Pancreas (tissue), 10 donors: ENCODE results near the gene PGA4. TPM values are rescaled to one million over a fixed set of nuclear protein-coding genes. Genes with fewer than 3 reads are reported as not detected.
A peak's percentile ranks its signal among the peaks of the same experiment; 100 is the strongest.

ENCODE experiments used
- ATAC-seq, 4 donors: fragments of 200-7000 bp; cut with Tn5 transposase; one replicate each; pipeline versions ENCODE4 v1.8.0 to v1.9.1; 2020; ENCODE audit warnings: mild to moderate bottlenecking in 4 of 4, moderate library complexity in 4 of 4
- DNase-seq, 6 donors: peaks; one replicate each; pipeline ENCODE4 v3.0.0-alpha.2; 2020
- FAIRE-seq: peaks from 2 replicates; lab custom pipeline; 2012; peaks lifted over from hg19 to GRCh38; lab: Jason Lieb, UNC
- H3K27ac ChIP-seq, 4 donors: fragments of 200-600 bp; sonication (generic); 1 replicate in 3 of 4; 2 replicates in 1 of 4; pipeline versions ENCODE4 v1.5.0 to v1.8.0; 2020
- H3K27me3 ChIP-seq, 4 donors: fragments of 200-600 bp; one replicate each; pipeline ENCODE4 v1.8.0; 2021
- H3K36me3 ChIP-seq, 3 donors: fragments of 200-600 bp; sonication (generic) in 1 of 3; one replicate each; pipeline versions ENCODE4 v1.5.0 to v1.8.0; 2020 to 2021
- H3K4me1 ChIP-seq, 3 donors: fragments of 200-600 bp; one replicate each; pipeline ENCODE4 v1.8.0; 2021
- H3K4me3 ChIP-seq, 4 donors: fragments of 200-600 bp; sonication (generic) in 2 of 4; one replicate each; pipeline versions ENCODE4 v1.5.0 to v1.8.0; 2020 to 2021
- H3K9me3 ChIP-seq, 4 donors: fragments of 200-600 bp; one replicate each; pipeline ENCODE4 v1.8.0; 2021
- whole genome bisulfite sequencing, 2 donors: extraction: QIAGEN DNeasy Blood & Tissue Kit; methylation state at CpG; one replicate each; pipeline ENCODE4 v1.1.7; 2013; 5-methylcytosine and 5-hydroxymethylcytosine counted together
- intact Hi-C, 3 donors: fragments of 100-400 bp; cut with DNase I; formaldehyde crosslinking; loops; one replicate each; pipeline versions ENCODE4 v1.11.1 to v1.14.2; 2022
- polyA plus RNA-seq, 2 donors: library from polyadenylated mRNA; stranded (reverse); fragments of 200-250 nt; gene quantifications; one replicate each; pipeline ENCODE4 v1.2.3, GENCODE V29; 2013
- total RNA-seq, 6 donors: library from RNA; stranded (reverse); fragmentation: NEBNext Ultra II Directional in 4 of 6; extraction: Animal tissue kit (Norgen Biotek cat#: 25700) in 4 of 6; gene quantifications; one replicate each; pipeline versions ENCODE4 v1.2.1 to v1.2.4, GENCODE V29; 2021 to 2023
- TF ChIP-seq, protein P1 (sequence below), 4 donors: fragments of 200-600 bp; sonication (generic) in 3 of 4; IDR thresholded peaks; one replicate each; pipeline versions ENCODE4 v1.5.0 to v1.8.0; 2021; ENCODE audit warnings: antibody characterized with exemption in 4 of 4
- donor health status: healthy with polysubstance abuse.
- donor health status: DM: no; HTN: no; CAD: no; lungs with moderate emphysema.
- donor health status: DM: no; HTN: no; CAD: no.
- donor health status: control.
- donor health status: control.
- donor health status: Bipolar disorder and iron deficiency.
- donor health status: DM: yes; HTN: yes; CAD: no.
- donor health status: DM: no; HTN: no; CAD: no.
- donor health status: DM: no; HTN: no; CAD: no.
- donor health status: DM: yes; HTN: yes; CAD: no.

The PGA4 gene
- total and polyA plus RNA-seq, 8 donors: 0.16 to 4.6 (median 2.2) TPM; not detected in 1

DNA sequence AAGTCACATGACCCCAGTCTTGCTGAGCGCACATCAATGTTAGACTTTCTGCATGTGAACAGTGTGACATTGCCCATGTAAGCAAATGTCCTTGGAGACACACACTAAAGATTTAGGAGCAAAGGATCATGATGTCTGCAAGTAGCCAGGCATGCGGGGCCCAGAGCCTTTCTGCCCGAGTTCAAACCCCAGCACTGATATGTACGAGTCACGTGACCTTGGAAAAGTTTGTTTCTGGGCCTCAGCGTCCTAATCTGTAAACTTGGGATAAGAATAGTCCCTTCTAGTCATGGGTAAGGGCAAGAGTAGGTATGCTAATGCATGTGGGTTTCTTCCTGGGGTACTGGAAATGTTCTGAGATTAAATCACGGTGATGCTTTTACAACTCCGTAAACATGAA lies 35.6 kb upstream of the PGA4 start:
- no peak for DNase-seq
- H3K36me3 ChIP-seq: no peaks in the 10 kb centered on the region
- TF ChIP-seq, protein P1, sequence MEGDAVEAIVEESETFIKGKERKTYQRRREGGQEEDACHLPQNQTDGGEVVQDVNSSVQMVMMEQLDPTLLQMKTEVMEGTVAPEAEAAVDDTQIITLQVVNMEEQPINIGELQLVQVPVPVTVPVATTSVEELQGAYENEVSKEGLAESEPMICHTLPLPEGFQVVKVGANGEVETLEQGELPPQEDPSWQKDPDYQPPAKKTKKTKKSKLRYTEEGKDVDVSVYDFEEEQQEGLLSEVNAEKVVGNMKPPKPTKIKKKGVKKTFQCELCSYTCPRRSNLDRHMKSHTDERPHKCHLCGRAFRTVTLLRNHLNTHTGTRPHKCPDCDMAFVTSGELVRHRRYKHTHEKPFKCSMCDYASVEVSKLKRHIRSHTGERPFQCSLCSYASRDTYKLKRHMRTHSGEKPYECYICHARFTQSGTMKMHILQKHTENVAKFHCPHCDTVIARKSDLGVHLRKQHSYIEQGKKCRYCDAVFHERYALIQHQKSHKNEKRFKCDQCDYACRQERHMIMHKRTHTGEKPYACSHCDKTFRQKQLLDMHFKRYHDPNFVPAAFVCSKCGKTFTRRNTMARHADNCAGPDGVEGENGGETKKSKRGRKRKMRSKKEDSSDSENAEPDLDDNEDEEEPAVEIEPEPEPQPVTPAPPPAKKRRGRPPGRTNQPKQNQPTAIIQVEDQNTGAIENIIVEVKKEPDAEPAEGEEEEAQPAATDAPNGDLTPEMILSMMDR (IDR thresholded peaks at IDR 0.05): no peak
- no peak overlapping the region for H3K27ac ChIP-seq
- H3K4me1 ChIP-seq: no peaks in the 10 kb centered on the region
- ATAC-seq: no peak
- no peaks in the 10 kb centered on the region for H3K9me3 ChIP-seq
- WGBS, 2 donors: 63 to 68% methylated on average over 8 of the region's 8 CpGs
- intact Hi-C loops: loop anchor here in 2 of 3 donors (10.0 kb wide), 1 partner anchor 352 kb away; no protein-coding TSS in a partner anchor
- FAIRE-seq: no peak
- H3K4me3 ChIP-seq: no peak overlapping the region
- peaks cover 0 to 3% (median 0%) of the 10 kb centered on the region in 4 donors for H3K27me3 ChIP-seq

DNA sequence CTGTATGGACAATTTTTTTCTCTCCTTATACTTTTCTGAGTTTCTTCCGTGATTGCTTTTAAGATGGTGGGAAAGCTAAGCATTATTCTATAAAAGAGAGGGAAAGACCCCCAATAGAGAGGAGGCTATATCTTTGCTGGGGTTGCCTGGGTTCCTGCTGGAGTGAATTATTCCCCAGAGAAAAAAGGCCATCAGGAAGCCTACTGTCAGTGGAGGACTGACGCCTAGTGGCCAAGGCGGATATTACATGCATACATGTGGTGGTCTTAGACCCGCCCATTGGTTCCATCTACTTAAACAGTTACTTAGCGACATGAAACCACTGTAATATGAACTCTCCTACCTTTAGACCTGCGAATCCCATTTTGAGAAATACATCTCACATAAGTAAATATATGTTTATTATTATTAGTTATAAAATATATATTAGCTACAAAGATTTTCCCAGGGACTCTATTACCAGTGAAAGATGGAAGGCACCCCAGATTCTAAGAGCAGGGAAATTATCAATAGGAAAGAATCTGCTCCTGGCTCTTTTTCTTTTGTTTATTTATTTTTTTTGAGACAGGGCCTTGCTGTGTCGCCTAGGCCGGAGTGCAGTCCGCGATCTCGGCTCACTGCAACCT lies 34.5 kb upstream of the PGA4 start:
- Histone ChIP-seq H3K4me3 (no peak overlapping the region), H3K36me3 (no peaks in the 10 kb centered on the region), H3K27me3 (peaks cover 0 to 4% (median 0%) of the 10 kb centered on the region in 4 donors), H3K4me1 (no peaks in the 10 kb centered on the region), H3K9me3 (no peaks in the 10 kb centered on the region), H3K27ac (no peak overlapping the region)
- peak; percentile 50 to 96 (median 92) for ATAC-seq
- intact Hi-C loops: loop anchor here in 2 of 3 donors (10.0 kb wide), 1 partner anchor 353 kb away; no protein-coding TSS in a partner anchor
- TF ChIP-seq, protein P1 (IDR thresholded peaks at IDR 0.05): peak; percentile 79 to 91 (median 85)
- FAIRE-seq: no peak
- 40 to 44% methylated on average over 11 of the region's 11 CpGs for WGBS, 2 donors
- DNase-seq: peak in 5 of 6 donors; percentile 47 to 85 (median 63)

DNA sequence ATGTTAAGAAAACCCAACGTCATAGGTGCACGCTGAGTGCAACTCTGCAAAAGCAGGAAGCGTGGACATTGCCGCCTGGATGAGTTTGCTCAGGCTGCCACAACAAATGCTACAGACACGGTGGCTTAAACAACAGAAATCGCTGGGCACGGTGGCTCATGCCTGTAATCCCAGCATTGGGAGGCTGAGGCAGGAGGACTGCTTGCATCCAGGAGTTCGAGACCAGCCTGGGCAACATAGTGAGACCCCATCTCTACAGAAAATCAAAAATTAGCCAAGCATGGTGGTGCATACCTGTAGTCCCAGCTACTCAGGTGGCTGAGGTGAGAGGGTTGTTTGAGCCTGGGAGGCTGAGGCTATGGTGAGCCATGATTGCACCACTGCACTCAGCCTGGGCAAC lies 32.2 kb upstream of the PGA4 start:
- DNase-seq: no peak
- Histone ChIP-seq H3K27me3 (peaks cover 0 to 4% (median 0%) of the 10 kb centered on the region in 4 donors), H3K4me3 (no peak overlapping the region), H3K36me3 (no peaks in the 10 kb centered on the region), H3K4me1 (no peaks in the 10 kb centered on the region), H3K27ac (no peak overlapping the region), H3K9me3 (no peaks in the 10 kb centered on the region)
- ATAC-seq: no peak
- FAIRE-seq: no peak
- TF ChIP-seq, protein P1 (IDR thresholded peaks at IDR 0.05): no peak
- intact Hi-C loops: loop anchor here in 2 of 3 donors (10.0 kb wide), 1 partner anchor 355 kb away; no protein-coding TSS in a partner anchor
- WGBS, 2 donors: 71 to 76% methylated on average over 8 of the region's 8 CpGs

DNA sequence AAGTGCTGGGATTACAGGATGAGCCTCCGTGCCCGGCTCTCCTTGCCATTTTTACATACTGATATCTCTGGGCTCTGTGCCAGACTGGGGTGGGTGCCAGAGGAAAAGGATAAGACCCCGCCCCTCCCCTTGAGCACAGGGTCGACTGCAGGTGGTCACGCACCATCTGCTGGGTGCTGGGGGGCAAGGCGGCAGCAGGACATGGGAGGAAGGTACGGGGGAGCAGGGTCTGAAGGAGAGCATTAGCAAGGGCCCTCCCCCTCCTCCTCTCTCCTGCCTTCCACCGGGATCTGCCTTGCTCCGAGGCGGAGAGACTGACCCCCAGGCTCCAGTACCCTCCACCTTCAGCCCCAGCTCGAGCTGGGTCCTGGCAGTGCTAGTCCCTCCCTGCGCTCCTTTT lies 28.6 kb upstream of the PGA4 start:
- TF ChIP-seq, protein P1 (IDR thresholded peaks at IDR 0.05): no peak
- DNase-seq: no peak
- no peak for FAIRE-seq
- Histone ChIP-seq H3K27ac (no peak overlapping the region), H3K9me3 (no peaks in the 10 kb centered on the region), H3K4me1 (no peaks in the 10 kb centered on the region), H3K4me3 (no peak overlapping the region), H3K36me3 (no peaks in the 10 kb centered on the region), H3K27me3 (peaks cover 0 to 4% (median 0%) of the 10 kb centered on the region in 4 donors)
- ATAC-seq: no peak
- WGBS, 2 donors: 37 to 41% methylated on average over 11 to 12 of the region's 12 CpGs
- intact Hi-C loops: no loop called here

DNA sequence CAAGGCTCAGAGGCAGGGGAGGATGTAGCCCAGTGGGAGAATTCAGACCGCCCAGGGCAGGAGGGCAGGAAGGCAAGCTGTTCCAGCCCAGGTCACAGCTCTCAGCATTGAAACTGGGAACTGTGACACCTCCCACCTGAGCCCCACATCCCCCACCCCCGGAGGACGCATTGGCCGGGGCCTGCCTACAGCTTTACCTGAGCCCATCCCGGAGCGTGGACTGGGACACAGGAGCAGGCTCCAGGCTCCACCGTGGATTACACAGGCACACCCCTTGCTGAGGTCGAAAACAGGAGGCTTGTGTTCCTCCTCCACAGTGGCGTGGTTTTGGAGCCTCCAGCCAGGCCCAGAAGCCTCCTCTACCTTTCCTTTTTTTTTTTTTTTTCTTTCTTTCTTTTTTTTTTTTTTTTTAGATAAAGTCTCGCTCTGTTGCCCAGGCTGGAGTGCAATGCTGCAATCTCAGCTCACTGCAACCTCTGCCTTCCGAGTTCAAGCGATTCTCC lies 27.9 kb upstream of the PGA4 start:
- TF ChIP-seq, protein P1 (IDR thresholded peaks at IDR 0.05): no peak
- Histone ChIP-seq H3K27me3 (peaks cover 0 to 4% (median 0%) of the 10 kb centered on the region in 4 donors), H3K4me1 (no peaks in the 10 kb centered on the region), H3K9me3 (no peaks in the 10 kb centered on the region), H3K36me3 (no peaks in the 10 kb centered on the region), H3K4me3 (no peak overlapping the region), H3K27ac (no peak overlapping the region)
- ATAC-seq (no peak), FAIRE-seq (no peak), DNase-seq (peak in 1 of 6 donors; percentile 54)
- 78 to 84% methylated on average over 12 of the region's 12 CpGs for WGBS, 2 donors
- intact Hi-C loops: no loop called here
